Skin epidermis (tissue), 12 donors: ENCODE results near the gene DDR2.
A peak's percentile ranks its signal among the peaks of the same experiment; 100 is the strongest.
"Not testable (repeated sequence)": the region's sequence is repeated elsewhere in the genome, so short reads cannot be mapped to it uniquely, and the experiment has no call there.

Source experiments
- H3K27ac ChIP-seq, 21 experiments: fragments of 200-600 bp; sonication (generic) in 11 of 21; one replicate each; pipeline ENCODE4 v1.5.0; 2020; ENCODE audit warnings: mild to moderate bottlenecking in 3 of 21, inconsistent platforms in 2 of 21, moderate library complexity in 2 of 21
- H3K4me3 ChIP-seq, 7 experiments: fragments of 200-600 bp; sonication (generic) in 2 of 7; one replicate each; pipeline ENCODE4 v1.5.0; 2020; ENCODE audit warnings: inconsistent platforms in 2 of 7, mild to moderate bottlenecking in 2 of 7, moderate library complexity in 1 of 7

The DDR2 gene

GRCh38 chr1:162796617-162797279 is 164.5 kb downstream of the DDR2 start:
- H3K27ac ChIP-seq, H3K4me3 ChIP-seq: not testable (repeated sequence)

- H3K4me3 ChIP-seq, H3K27ac ChIP-seq: not testable (repeated sequence)
Measured at GRCh38 chr1:162799995-162800830, 167.9 kb downstream of the DDR2 start.

- not testable (repeated sequence) for H3K27ac ChIP-seq, H3K4me3 ChIP-seq
Measured at GRCh38 chr1:162807503-162807902, 175.2 kb downstream of the DDR2 start.

- H3K4me3 ChIP-seq, H3K27ac ChIP-seq: not testable (repeated sequence)
Measured at GRCh38 chr1:162812357-162812756, 180.1 kb downstream of the DDR2 start.

DNA sequence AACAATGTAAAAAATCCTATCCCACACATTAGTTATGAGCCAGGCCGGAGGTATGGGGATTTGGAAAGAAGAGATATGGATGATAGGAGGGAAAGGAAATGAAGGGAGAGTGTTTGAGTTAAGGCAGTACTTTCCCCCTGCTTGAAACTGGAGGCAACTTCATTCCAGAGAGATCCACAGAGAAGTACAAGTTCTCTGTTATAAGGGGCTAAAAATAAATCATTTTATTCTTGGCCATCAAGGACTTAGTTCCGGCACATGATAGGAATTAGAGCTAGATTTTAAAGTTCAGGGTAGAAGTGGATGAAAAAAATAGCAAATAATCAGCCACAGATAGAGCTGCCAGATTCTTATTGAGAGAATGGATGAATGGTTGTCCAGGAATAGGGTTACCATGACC is 185.9 kb downstream of the DDR2 start:
- H3K4me3 ChIP-seq, H3K27ac ChIP-seq: not testable (repeated sequence)

- not testable (repeated sequence) for H3K4me3 ChIP-seq, H3K27ac ChIP-seq
Measured at GRCh38 chr1:162818666-162819065, 186.4 kb downstream of the DDR2 start.

GRCh38 chr1:162822391-162823200 is 190.3 kb downstream of the DDR2 start:
- peak overlapping the region; percentile 13 to 36 (median 19) for H3K4me3 ChIP-seq
- H3K27ac ChIP-seq: peak overlapping the region in 2 of 21 experiments; percentile 18 to 59

GRCh38 chr1:162823231-162823630 is 191.0 kb downstream of the DDR2 start:
- Histone ChIP-seq H3K4me3 (no peak overlapping the region), H3K27ac (peak overlapping the region in 1 of 21 experiments; percentile 59)

DNA sequence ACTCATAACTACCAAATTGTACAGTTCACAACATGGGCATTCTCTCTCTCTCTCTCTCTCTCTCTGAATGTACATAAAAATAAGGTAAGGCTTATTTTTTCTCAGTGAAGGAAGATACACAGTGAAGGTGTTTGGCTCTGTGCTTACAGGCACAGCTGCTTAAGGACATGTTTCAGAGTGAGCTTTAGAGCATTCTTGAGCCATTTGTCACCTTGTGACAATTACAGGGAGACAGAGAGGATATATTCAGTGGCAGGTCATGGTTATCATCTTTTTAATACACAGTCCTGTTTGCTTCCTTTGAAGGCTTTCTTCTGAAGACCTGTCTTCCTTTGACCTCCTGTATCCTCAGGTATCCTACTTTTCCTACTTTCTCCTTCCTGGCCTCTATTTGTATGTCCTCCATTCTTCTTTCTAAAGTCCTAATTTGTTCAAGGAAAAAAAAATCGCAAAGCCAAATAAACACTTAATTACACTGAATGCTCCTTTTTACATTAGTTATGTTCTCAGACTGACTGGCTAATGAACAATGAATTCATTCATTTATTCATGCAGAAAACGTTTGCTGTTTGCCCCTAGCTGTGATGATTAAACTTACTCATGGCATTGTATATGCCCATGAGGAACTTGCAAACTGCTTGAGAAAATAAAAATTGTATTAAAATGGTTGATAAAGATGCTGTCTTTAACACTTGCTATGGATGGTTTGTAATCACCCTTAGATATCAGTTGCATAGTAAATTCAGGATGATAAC is 191.7 kb downstream of the DDR2 start:
- Histone ChIP-seq H3K4me3 (no peak overlapping the region), H3K27ac (no peak overlapping the region)

- Histone ChIP-seq H3K4me3 (no peak overlapping the region), H3K27ac (no peak overlapping the region)
Measured at GRCh38 chr1:162829268-162829667, 197.0 kb downstream of the DDR2 start.

DNA sequence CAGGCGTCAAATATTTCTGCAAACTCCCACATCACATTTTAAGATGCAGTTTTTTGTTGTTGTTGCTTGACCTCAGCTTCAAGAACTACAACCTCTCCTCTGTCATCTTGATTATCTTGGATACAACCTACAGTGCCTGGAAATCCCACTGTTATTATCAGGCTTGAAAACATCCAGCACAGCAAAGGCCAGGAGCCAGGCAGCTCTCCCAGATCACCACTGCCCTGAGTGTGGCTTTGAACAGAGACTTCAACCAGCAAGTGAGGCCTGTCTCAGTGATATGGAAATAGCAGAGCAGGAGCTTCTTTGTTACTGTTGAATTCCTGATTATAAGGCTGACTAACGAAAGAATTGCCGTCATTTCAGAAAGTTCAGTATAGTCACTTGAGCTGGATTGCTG is 200.2 kb downstream of the DDR2 start:
- no peak overlapping the region for H3K4me3 ChIP-seq
- H3K27ac ChIP-seq: no peak overlapping the region

- H3K27ac ChIP-seq: no peak overlapping the region
Measured at GRCh38 chr1:162835157-162835899, 203.1 kb downstream of the DDR2 start.

More at GRCh38 chr1:162835157-162835899, 203.1 kb downstream of the DDR2 start:
- no peak overlapping the region for H3K4me3 ChIP-seq
